SU-DHL-6 (cell line): ENCODE measurements around the gene KDM4B.

Experiments used
- H2AFZ ChIP-seq: fragments of 200-600 bp; sonication (generic); 2 replicates; pipeline ENCODE4 v1.6.1; 2014; ENCODE audit warnings: low read depth, mild to moderate bottlenecking, moderate library complexity, mixed read lengths, antibody characterized with exemption, low read length; ENCODE audit not compliant: severe bottlenecking
- H3F3A ChIP-seq: fragments of 200-600 bp; shearing (Covaris generic); 2 replicates; pipeline ENCODE4 v1.6.0; 2016; ENCODE audit warnings: antibody characterized with exemption, mild to moderate bottlenecking; ENCODE audit not compliant: insufficient read depth
- H3K27ac ChIP-seq: fragments of 200-600 bp; sonication (generic); 2 replicates; pipeline ENCODE4 v1.5.1; 2016; ENCODE audit warnings: low read depth, mild to moderate bottlenecking, low read length, moderate library complexity, mixed read lengths
- H3K27me3 ChIP-seq: fragments of 200-600 bp; sonication (generic), shearing (Covaris generic); 2 replicates; pipeline ENCODE4 v1.6.0; 2014; ENCODE audit warnings: mild to moderate bottlenecking, low read length
- H3K36me3 ChIP-seq: fragments of 200-600 bp; sonication (generic); 2 replicates; pipeline ENCODE4 v1.6.1; 2014; ENCODE audit warnings: mild to moderate bottlenecking, low read length, mixed read lengths
- H3K4me2 ChIP-seq: fragments of 300-600, 200-600 bp; shearing (Covaris generic), sonication (generic); 2 replicates; pipeline ENCODE4 v1.6.0; 2014; ENCODE audit warnings: low read length, low read depth, mild to moderate bottlenecking; ENCODE audit not compliant: poor library complexity, severe bottlenecking
- H3K4me3 ChIP-seq: fragments of 200-600 bp; sonication (generic); 2 replicates; pipeline ENCODE4 v1.5.1; 2014; ENCODE audit warnings: antibody characterized with exemption, low read length, mild to moderate bottlenecking, mixed read lengths; ENCODE audit not compliant: insufficient read depth, poor library complexity, severe bottlenecking
- H3K79me2 ChIP-seq: fragments of 200-600 bp; sonication (generic); 2 replicates; pipeline ENCODE4 v1.6.1; 2014; ENCODE audit warnings: mild to moderate bottlenecking, low read length, moderate library complexity; ENCODE audit not compliant: insufficient read depth
- H3K9ac ChIP-seq: fragments of 200-600 bp; sonication (generic); 2 replicates; pipeline ENCODE4 v1.7.0; 2014; ENCODE audit warnings: mild to moderate bottlenecking, low read length
- H3K9me2 ChIP-seq: fragments of 200-600 bp; sonication (generic); replicated peaks from 2 replicates; pipeline ENCODE4 v1.6.1; 2014; ENCODE audit warnings: low read length; ENCODE audit not compliant: insufficient read depth
- H3K9me3 ChIP-seq: fragments of 200-600 bp; sonication (generic); 2 replicates; pipeline ENCODE4 v1.6.1; 2014; ENCODE audit warnings: low read length, mixed read lengths; ENCODE audit not compliant: insufficient read depth
- H4K20me1 ChIP-seq: fragments of 200-600 bp; sonication (generic); 2 replicates; pipeline ENCODE4 v1.6.1; 2014; ENCODE audit warnings: low read depth, mild to moderate bottlenecking, antibody characterized with exemption, low read length, moderate library complexity, mixed read lengths
- CTCF ChIP-seq: fragments of 200-600 bp; sonication (generic); IDR thresholded peaks from one replicate; pipeline ENCODE4 v1.5.1; 2017; ENCODE audit warnings: antibody characterized with exemption, mild to moderate bottlenecking, low read length, moderate library complexity; ENCODE audit not compliant: insufficient read depth, poor library complexity, severe bottlenecking
- EZH2phosphoT487 ChIP-seq: fragments of 200-600 bp; sonication (generic), shearing (Covaris generic); conservative IDR thresholded peaks from 2 replicates; pipeline ENCODE4 v1.6.1; 2018; ENCODE audit warnings: mild to moderate bottlenecking, antibody characterized with exemption, low read length, moderate library complexity, mixed read lengths

Gene KDM4B

GRCh38 chr19:5020368-5020767 is 51.5 kb downstream of the KDM4B start:
- H3K4me3 ChIP-seq = no peak overlapping the region
- H3K9ac ChIP-seq = no peak overlapping the region
- H3K27ac ChIP-seq = no peak overlapping the region
- H2AFZ ChIP-seq = no peak overlapping the region
- H4K20me1 ChIP-seq = no peaks in the 10 kb centered on the region
- no peaks in the 10 kb centered on the region for H3K27me3 ChIP-seq
- no peaks in the 10 kb centered on the region; the same call in 1 of the 2 replicates for H3K79me2 ChIP-seq
- no peaks in the 10 kb centered on the region for H3F3A ChIP-seq
- H3K9me3 ChIP-seq = peaks cover 11% of the 10 kb centered on the region; the same call in 1 of the 2 replicates
- no peak for TF ChIP-seq CTCF
- no peak for TF ChIP-seq EZH2phosphoT487
- H3K36me3 ChIP-seq = peaks cover 3% of the 10 kb centered on the region; the same call in 1 of the 2 replicates
- no peak overlapping the region for H3K4me2 ChIP-seq
- H3K9me2 ChIP-seq = no peaks in the 10 kb centered on the region

GRCh38 chr19:5021046-5021445 is 52.1 kb downstream of the KDM4B start:
- H3K27ac ChIP-seq = no peak overlapping the region
- H3K4me3 ChIP-seq = no peak overlapping the region
- no peaks in the 10 kb centered on the region for H3K9me2 ChIP-seq
- H3F3A ChIP-seq = no peaks in the 10 kb centered on the region
- TF ChIP-seq EZH2phosphoT487 (no peak), CTCF (no peak)
- H3K27me3 ChIP-seq = no peaks in the 10 kb centered on the region
- no peak overlapping the region for H2AFZ ChIP-seq
- H3K79me2 ChIP-seq = no peaks in the 10 kb centered on the region; the same call in 1 of the 2 replicates
- H4K20me1 ChIP-seq = no peaks in the 10 kb centered on the region
- peaks cover 3% of the 10 kb centered on the region; the same call in 1 of the 2 replicates for H3K36me3 ChIP-seq
- H3K4me2 ChIP-seq = no peak overlapping the region
- peaks cover 11% of the 10 kb centered on the region; the same call in 1 of the 2 replicates for H3K9me3 ChIP-seq
- H3K9ac ChIP-seq = no peak overlapping the region

- no peaks in the 10 kb centered on the region for H4K20me1 ChIP-seq
- H3K36me3 ChIP-seq = peaks cover 3% of the 10 kb centered on the region; the same call in 1 of the 2 replicates
- H3K4me2 ChIP-seq = no peak overlapping the region
- H3K79me2 ChIP-seq = no peaks in the 10 kb centered on the region; the same call in 1 of the 2 replicates
- TF ChIP-seq EZH2phosphoT487 (no peak), CTCF (no peak)
- no peaks in the 10 kb centered on the region for H3K27me3 ChIP-seq
- no peaks in the 10 kb centered on the region for H3K9me2 ChIP-seq
- H3F3A ChIP-seq = no peaks in the 10 kb centered on the region
- no peak overlapping the region for H3K9ac ChIP-seq
- no peak overlapping the region for H2AFZ ChIP-seq
- H3K27ac ChIP-seq = no peak overlapping the region
- peaks cover 11% of the 10 kb centered on the region; the same call in 1 of the 2 replicates for H3K9me3 ChIP-seq
- no peak overlapping the region for H3K4me3 ChIP-seq
These were observed 53.4 kb downstream of the KDM4B start for GRCh38 chr19:5022066-5022860.
